ENCODE data around the gene GFRAL.

GFRAL gene

GRCh38 chr6:55433446-55434130 lies 106.3 kb downstream of the GFRAL start:
- DNase-seq (ENCODE audit: low spot score) = no peak

GRCh38 chr6:55437141-55437540 lies 109.9 kb downstream of the GFRAL start:
- no peak for DNase-seq (ENCODE audit: low spot score)

DNA sequence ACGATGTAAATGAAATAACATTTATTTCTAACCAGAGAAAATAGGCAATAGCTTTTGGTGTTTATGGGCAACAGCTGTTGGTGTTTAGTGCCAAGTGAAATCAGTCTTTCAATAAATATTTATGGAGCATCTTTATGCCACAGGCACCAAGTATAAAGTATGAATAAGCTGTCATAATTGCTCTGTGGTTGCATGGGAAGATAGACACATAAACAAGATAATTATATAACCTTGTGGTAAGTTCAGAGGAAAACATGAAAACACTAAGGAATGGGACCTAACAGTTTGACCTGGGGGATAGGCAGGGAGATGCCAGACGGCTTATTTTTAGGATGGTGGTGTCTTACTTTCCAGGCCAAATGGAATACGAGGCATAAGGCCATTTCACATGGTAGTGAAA lies 110.9 kb downstream of the GFRAL start:
- DNase-seq (ENCODE audit: low spot score) = no peak

DNA sequence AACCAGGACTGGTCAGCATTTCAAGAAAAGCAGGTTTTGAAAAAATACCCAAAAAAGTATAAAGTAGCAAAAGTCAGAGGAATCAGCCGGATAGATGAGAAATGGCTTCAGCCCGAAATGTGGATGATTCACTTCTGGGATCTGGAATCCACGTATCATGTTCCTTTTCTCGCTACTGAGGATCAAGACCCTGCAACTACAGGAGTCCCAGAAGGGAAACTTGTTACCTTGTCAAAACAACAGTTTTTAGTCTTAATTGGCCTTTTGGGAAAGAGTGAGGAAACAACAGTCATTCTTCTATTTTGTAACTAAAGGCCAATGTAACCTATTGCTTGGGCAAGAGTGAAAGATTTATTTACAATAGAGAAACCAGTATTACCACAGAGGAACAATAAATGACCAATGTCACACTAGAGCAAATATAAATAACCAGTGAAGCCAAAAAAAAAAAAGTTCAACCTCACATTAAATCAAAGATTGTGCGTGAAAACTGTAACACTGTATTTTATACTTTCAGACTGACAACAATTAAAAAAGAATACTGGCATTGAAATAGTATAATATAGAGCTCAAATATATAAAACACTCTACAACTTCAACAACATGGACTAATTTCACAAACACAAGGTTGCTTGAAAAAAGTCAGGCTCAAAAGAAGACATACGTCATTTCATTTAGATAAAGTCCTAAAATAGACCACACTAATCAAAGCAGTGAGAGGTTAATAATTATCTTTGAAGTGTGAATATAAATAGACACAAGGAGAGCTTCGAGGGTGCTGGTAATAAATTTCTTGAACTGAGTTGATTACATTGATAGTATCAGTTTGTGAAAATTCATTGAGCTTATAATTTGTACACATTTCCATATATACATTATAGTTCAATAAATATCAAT lies 116.2 kb downstream of the GFRAL start:
- no peak for DNase-seq (ENCODE audit: low spot score)

- DNase-seq (ENCODE audit: low spot score) = peak; percentile 11
These were observed 118.5 kb downstream of the GFRAL start for GRCh38 chr6:55445648-55446204.

DNA sequence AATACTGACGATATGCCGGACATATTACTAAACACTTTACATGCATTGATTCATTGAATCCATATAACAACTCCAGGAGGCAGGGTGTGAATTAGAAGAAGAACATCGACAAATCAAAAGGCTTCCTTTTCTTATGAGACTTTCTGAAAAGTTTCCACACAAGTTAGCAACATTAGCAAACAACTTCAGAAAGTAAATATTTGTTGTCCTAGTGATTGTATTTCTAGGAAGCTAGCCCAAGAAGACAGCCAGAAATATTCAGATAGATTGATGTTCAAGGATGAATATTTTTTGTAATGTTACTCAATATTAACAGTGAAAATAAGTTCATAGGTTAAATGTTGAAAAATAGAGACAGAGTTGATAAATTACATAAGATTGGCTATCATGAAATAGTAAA lies 120.6 kb downstream of the GFRAL start:
- DNase-seq (ENCODE audit: low spot score) = no peak

GRCh38 chr6:55448451-55448850 lies 121.2 kb downstream of the GFRAL start:
- DNase-seq (ENCODE audit: low spot score) = no peak

DNA sequence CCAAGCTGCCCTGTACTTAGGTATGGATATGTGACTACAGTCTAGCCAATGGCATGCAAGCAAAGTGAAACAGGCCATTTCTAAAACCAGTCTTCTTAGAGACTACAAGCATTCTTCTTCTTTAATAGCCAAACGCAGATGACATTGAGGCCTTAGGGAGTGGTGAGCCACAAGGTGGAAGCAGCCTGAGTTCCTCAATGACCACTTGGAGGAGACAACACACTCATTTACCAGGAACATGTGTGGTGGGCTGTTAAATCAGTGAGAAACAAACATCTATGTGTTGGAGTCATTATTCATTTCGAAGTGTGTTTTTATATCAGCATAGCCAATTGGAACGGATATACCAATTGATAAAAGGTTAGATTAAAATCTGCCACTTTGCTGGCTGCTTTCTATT lies 122.0 kb downstream of the GFRAL start:
- DNase-seq (ENCODE audit: low spot score) = no peak

- no peak for DNase-seq (ENCODE audit: low spot score)
These were observed 122.7 kb downstream of the GFRAL start for GRCh38 chr6:55450005-55450404.

All from kidney capillary endothelial cell (primary cell).